Stimulated activated CD4-positive, alpha-beta T cell treated with anti-CD3 and anti-CD28 coated beads, TNF-alpha, amount 100 ng/mL, for 1 hour (primary cell): Measurements from ENCODE around the gene PTH.

Experiments
- DNase-seq, 3 donors: peaks; one replicate each; pipeline ENCODE4 v3.0.0-alpha.2; 2020; ENCODE audit warnings: low read depth in 3 of 3, low spot score in 1 of 3

PTH gene

GRCh38 chr11:13495929-13496328 lies at the start of gene PTH:
TSS of gene PTH (minus strand) at chr11:13495997. CDS start at chr11:13492855, 3,142 bp downstream.
- DNase-seq = no peak

DNA sequence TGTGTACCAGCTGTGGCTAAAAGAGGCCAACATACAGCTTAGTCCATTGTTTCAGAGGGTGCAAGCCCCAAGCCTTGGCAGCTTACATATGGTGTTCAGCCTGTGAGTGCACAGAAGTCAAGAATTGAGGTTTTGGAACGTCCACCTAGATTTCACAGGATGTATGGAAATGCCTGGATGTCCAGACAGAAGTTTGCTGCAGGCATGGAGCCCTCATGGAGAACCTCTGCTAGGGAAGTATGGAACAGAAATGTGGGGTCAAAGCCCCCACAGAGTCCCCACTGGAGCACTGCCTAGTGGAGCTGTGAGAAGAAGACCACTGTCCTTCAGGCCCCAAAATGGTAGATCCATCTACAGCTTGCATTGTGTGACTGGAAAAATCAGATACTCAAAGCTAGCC lies 42.2 kb upstream of the PTH start:
- DNase-seq = no peak

- DNase-seq = no peak
Observed at GRCh38 chr11:13535819-13536218, 40.0 kb upstream of the PTH start.

GRCh38 chr11:13534358-13534757 lies 38.6 kb upstream of the PTH start:
- no peak for DNase-seq

DNA sequence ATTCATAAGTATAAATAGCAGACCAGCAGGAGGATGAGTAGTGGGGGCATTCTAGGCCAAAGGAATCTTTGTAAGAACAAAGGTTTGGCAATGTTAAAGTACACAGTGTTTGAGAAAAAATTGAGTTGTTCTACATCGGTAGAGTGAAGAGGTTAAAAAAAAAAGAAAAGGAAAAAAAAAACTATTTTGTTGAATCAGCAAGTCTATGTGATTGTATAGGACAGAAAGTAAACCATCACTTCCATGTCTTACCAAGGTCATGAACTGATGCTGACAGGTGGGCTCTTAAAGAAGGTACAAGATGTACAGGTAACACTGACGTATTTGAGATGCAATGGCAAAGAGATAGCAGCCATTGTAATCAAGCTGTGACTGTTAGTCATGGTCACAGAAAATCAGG lies 29.5 kb upstream of the PTH start:
- no peak for DNase-seq

DNA sequence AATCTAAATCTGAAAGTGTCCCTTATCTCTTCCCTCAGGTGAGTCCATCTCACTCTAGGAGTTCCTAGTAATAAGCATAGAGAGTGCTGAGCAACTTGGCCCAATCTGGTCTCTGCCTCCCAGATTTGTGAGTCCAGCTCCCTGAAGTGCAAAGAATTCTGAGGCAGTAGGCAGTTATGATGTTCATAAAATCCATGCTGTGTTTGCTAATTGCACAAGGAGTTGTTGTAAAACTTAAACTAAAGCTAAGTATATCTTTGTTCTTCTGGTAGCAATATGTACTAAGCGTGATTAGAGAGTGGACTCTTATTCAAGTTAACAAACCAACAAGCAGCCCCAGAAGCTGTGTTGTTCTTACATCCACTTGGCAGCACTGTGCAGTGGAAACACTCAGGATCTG lies 7.6 kb upstream of the PTH start:
- no peak for DNase-seq

- DNase-seq = no peak
Observed at GRCh38 chr11:13502492-13502891, 6.7 kb upstream of the PTH start.

DNA sequence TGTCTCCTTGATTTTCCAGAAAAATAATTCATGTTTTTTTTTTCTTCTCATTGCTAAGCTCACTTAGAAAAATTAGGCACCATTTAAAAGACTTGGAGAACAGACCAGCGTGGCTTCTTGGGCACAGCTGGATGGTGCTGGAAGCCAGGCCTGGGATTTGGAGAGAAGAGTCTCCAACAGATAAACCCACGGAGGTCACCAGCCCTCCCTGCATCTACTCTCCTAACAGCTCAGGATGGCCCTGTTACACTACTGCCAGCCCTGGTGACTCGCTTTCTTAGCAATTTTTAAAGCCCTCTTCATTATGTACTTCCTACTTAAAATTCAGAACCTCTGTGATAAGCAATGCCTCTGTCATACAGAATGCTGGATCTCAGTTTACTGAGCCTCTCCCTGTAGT lies 1.7 kb downstream of the PTH start:
- DNase-seq = no peak

DNA sequence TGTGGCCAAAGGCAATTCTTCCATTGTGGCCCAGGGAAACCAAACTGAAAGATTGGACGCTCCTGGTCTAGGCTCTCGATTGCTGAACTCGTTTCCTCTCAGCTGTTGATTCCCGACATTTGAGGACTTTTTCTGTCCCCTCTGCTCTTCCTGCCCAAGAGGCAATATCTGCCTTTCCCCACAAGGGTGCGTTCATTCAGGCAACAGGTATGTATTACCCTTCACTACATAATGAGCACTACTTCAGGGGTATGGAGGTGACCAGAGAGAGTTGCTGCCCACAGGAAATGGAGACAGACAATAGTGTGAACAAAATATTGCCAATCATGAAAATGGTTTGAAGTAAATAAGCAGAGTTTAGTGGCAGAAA lies 8.2 kb downstream of the PTH start:
- no peak for DNase-seq

GRCh38 chr11:13486926-13487660 lies 8.7 kb downstream of the PTH start:
- peak in 1 of 3 donors; percentile 45 for DNase-seq

DNA sequence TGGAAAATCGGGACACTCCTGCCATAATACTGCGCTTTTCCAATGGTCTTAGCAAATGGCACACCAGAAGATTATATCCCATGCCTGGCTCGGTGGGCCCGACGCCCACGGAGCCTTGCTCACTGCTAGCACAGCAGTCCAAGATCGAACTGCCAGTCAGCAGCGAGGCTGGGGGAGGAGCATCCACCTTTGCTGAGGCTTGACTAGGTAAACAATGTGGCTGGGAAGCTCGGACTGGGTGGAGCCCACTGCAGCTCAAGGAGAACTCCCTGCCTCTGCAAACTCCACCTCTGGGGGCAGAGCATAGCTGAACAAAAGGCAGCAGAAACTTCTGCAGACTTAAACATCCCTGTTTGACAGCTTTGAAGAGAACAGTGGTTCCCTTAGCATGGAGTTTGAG lies 15.6 kb downstream of the PTH start:
- no peak for DNase-seq

GRCh38 chr11:13479688-13480087 lies 16.1 kb downstream of the PTH start:
- no peak for DNase-seq

DNA sequence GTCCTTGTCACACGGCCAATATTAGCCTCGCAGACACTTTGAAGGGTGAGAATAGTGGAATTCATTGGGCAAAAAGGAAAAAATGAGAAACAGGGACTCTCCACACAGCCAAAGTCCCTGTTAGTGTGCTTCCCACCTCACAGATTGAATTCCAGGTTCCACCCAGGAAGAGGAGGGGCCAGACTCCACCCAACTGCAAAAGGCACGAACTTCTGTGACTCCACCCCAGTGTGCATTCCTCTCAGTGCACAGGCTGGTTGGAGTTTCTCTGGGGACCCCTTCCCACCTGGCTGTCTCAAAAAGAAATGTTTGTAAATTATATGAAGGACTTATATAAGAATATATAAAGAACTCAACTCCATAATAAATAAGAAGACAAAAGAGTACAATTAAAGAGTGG lies 20.7 kb downstream of the PTH start:
- no peak for DNase-seq

DNA sequence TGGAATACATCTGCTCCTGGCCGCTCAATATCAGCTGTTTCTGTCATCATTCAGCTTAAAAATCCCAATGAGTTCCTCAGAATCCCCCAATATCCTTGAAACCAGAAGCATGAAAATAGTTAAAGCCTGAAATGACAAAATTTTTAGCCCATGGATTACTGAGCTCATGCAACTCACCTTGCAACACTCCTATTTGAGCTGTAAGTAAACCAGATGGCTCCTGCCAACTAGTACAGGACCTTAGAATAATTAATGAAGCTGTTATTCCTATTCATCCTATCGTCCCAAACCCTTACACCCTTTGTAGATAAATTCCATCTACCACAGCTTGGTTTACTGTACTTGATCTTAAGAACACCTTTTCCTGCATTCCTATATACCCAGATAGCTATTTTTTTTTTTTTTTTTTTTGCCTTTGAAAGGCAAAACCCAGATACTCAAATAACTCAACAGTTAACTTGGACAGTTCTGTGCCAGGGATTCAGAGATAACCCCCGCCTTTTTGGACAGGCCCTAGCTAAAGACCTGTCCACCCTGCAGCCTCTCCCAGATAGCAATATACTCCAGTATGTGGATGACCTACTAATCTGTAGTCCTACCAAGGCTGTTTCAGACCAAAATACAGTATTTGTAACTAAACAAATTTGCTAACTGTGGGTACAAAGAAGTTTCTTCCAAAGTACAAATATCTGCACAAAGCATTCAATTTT lies 22.6 kb downstream of the PTH start:
- DNase-seq = no peak

DNA sequence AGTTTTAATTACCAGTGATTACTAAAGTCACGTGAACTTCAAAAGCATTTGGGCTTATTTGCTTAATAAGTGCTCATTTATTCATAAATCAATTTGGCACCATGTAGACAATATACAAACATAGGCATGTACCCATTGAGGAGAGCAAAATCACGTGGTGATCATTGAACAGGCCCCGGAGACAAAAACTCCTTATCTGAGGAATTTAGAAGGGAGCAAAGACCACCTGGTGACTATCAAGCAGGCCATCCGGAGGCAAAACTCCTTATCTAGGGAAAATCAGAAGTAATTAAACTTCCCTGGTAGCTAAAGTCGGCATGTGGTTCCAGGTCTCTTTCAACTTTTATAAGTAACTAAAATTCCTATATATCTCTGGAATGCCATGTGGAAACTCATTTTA lies 27.0 kb downstream of the PTH start:
- no peak for DNase-seq

GRCh38 chr11:13465909-13466371 lies 29.9 kb downstream of the PTH start:
- no peak for DNase-seq

- DNase-seq = no peak
Observed at GRCh38 chr11:13463779-13464290, 32.0 kb downstream of the PTH start.

- DNase-seq = peak; percentile 79 to 85 (median 85)
Observed at GRCh38 chr11:13462901-13463778, 32.7 kb downstream of the PTH start, which contains the start of gene BTBD10. TSS of gene BTBD10 (minus strand) at chr11:13463222. CDS start at chr11:13445124, 18,098 bp downstream.

DNA sequence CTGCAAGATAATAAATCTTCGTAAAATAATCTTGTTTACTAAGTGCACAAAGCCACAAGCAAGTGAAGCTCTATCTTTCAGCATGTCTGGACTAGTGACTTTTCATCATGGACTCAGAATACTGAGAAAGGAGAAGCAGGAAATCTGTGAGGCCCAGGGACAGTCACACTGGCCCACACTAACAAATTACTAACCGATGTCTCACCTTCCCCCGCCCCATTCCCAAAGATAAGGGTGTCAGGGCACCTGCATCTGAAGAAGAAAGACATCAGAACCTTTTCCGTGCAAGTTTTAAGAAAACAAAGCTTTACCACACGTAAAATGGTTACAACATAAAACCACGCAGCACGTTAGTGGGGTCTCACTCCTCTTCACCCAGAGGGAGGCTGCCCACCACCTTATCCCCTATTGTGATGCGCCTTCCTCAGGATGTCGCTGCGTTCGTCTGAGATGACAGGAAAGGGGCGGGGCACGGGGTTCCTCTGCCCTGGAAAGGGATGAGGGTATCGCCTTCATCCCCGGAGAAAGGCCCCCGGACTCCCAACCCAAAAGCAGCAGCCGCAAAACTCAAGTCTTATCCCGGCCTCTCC lies 33.4 kb downstream of the PTH start:
- peak in 2 of 3 donors; percentile 13 to 29 for DNase-seq

DNA sequence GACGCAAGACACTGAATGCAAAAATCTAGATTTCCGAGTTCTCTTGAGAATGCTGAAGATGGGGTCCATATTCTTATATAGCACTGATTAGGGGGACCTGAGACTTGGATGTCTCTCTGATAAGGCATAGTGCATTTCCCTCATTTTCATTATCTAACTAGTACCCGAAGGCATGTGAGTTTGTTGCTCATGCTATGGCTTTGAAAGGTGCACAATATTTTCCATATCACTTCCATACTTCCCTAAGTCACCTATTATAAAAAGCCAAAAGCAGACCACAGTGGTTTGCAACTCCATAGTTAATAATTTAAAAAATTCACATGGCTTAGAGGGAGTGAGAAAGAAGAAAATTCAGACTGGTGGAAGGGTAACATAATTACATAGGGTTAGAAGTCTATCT lies 34.5 kb downstream of the PTH start:
- DNase-seq = no peak

DNA sequence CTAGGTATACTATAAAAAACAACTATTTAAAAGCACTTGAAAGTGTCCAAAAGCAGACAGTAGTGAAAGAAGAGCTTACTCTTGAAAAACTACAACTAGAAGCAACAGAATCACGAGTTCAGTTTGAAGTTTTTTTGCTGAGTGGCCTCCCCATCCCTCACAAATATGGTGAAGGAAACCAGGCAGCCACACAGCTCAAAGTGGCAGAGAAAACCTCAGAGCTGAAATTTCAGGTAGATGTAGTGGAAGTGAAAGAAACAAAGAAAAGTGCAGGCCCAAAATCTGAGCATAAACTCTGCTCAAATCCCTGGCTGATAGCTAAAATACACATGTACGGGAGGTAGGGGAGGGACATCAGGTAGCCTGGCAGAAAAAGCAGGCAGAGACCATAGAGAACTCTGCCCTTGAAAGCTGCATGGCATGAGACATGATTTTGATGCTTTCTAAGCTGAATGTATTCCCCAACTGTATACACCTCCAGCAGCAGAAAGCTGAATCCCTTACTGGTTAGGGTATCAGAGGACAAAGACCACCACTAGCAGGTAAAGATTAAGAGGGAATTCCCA lies 44.9 kb downstream of the PTH start:
- no peak for DNase-seq
